Suprapubic skin (tissue), 4 donors: Measurements from ENCODE around the gene FKBP5.

ENCODE experiments used
- CTCF ChIP-seq, 2 donors: fragments of 200-600 bp in 1 of 2; fragments of 450-650 bp in 1 of 2; sonication (generic) in 1 of 2; IDR thresholded peaks; one replicate each; pipeline ENCODE4 v1.5.1; 2016 to 2019; ENCODE audit warnings: antibody characterized with exemption in 2 of 2, mild to moderate bottlenecking in 1 of 2, moderate library complexity in 1 of 2
- EP300 ChIP-seq: sonication (generic); formaldehyde crosslinking; IDR thresholded peaks from one replicate; pipeline ENCODE4 v1.6.1; 2017; ENCODE audit warnings: antibody characterized with exemption
- POLR2A ChIP-seq, 2 donors: fragments of 450-650 bp; IDR thresholded peaks; one replicate each; pipeline ENCODE4 v1.6.1; 2017; ENCODE audit warnings: antibody characterized with exemption in 2 of 2, mild to moderate bottlenecking in 2 of 2, moderate library complexity in 2 of 2
- POLR2AphosphoS5 ChIP-seq, 3 donors: sonication (generic); formaldehyde crosslinking; IDR thresholded peaks; one replicate each; pipeline ENCODE4 v1.6.1; 2017; ENCODE audit warnings: antibody characterized with exemption in 3 of 3

- TF ChIP-seq CTCF (IDR thresholded peaks at IDR 0.05) (no peak), POLR2AphosphoS5 (IDR thresholded peaks at IDR 0.05) (peak in 2 of 3 donors; percentile 53 to 80), POLR2A (IDR thresholded peaks at IDR 0.05) (peak; percentile 80 to 98), EP300 (no peak)
Observed at GRCh38 chr6:35688605-35689322, at the start of gene FKBP5.
